ENCODE results near the gene FAM107B.

FAM107B gene

GRCh38 chr10:14625765-14626525 is 148.8 kb downstream of the FAM107B start:
- Mint-ChIP-seq H3K27me3 (no peaks in the 10 kb centered on the region), H3K27ac (no peak overlapping the region), H3K4me1 (peaks cover 4% of the 10 kb centered on the region), H3K36me3 (no peaks in the 10 kb centered on the region), H3K4me3 (no peak overlapping the region), H3K9me3 (no peaks in the 10 kb centered on the region)
- ATAC-seq, result no peak

- Mint-ChIP-seq H3K27me3 (no peaks in the 10 kb centered on the region), H3K4me3 (no peak overlapping the region), H3K36me3 (no peaks in the 10 kb centered on the region), H3K4me1 (peaks cover 4% of the 10 kb centered on the region), H3K27ac (no peak overlapping the region), H3K9me3 (no peaks in the 10 kb centered on the region)
- ATAC-seq, result no peak
These were observed 149.5 kb downstream of the FAM107B start for GRCh38 chr10:14625192-14625631.

GRCh38 chr10:14624600-14624999 is 150.1 kb downstream of the FAM107B start:
- Mint-ChIP-seq H3K9me3 (no peaks in the 10 kb centered on the region), H3K27ac (no peak overlapping the region), H3K4me3 (no peak overlapping the region), H3K4me1 (peaks cover 4% of the 10 kb centered on the region), H3K36me3 (no peaks in the 10 kb centered on the region), H3K27me3 (no peaks in the 10 kb centered on the region)
- ATAC-seq, result no peak

GRCh38 chr10:14623931-14624330 is 150.8 kb downstream of the FAM107B start:
- peak overlapping the region; percentile 28 for H3K27ac Mint-ChIP-seq
- no peaks in the 10 kb centered on the region for H3K9me3 Mint-ChIP-seq
- H3K36me3 Mint-ChIP-seq, result no peaks in the 10 kb centered on the region
- no peak overlapping the region for H3K4me3 Mint-ChIP-seq
- no peaks in the 10 kb centered on the region for H3K27me3 Mint-ChIP-seq
- peaks cover 4% of the 10 kb centered on the region for H3K4me1 Mint-ChIP-seq
- ATAC-seq, result no peak

- no peak overlapping the region for H3K4me3 Mint-ChIP-seq
- peaks cover 21% of the 10 kb centered on the region for H3K4me1 Mint-ChIP-seq
- ATAC-seq, result no peak
- no peak overlapping the region for H3K27ac Mint-ChIP-seq
- no peaks in the 10 kb centered on the region for H3K36me3 Mint-ChIP-seq
- no peaks in the 10 kb centered on the region for H3K27me3 Mint-ChIP-seq
- H3K9me3 Mint-ChIP-seq, result no peaks in the 10 kb centered on the region
These were observed 153.7 kb downstream of the FAM107B start for GRCh38 chr10:14621037-14621436.

- Mint-ChIP-seq H3K9me3 (no peaks in the 10 kb centered on the region), H3K4me3 (no peak overlapping the region), H3K4me1 (peaks cover 30% of the 10 kb centered on the region), H3K36me3 (no peaks in the 10 kb centered on the region), H3K27ac (no peak overlapping the region), H3K27me3 (no peaks in the 10 kb centered on the region)
- no peak for ATAC-seq
These were observed 156.0 kb downstream of the FAM107B start for GRCh38 chr10:14618674-14619073.

GRCh38 chr10:14617852-14618251 is 156.8 kb downstream of the FAM107B start:
- Mint-ChIP-seq H3K4me1 (peaks cover 36% of the 10 kb centered on the region), H3K4me3 (no peak overlapping the region), H3K27me3 (no peaks in the 10 kb centered on the region), H3K27ac (peak overlapping the region; percentile 54), H3K36me3 (no peaks in the 10 kb centered on the region), H3K9me3 (no peaks in the 10 kb centered on the region)
- ATAC-seq, result no peak

- H3K9me3 Mint-ChIP-seq, result no peaks in the 10 kb centered on the region
- no peaks in the 10 kb centered on the region for H3K27me3 Mint-ChIP-seq
- no peak for ATAC-seq
- H3K36me3 Mint-ChIP-seq, result no peaks in the 10 kb centered on the region
- H3K4me3 Mint-ChIP-seq, result no peak overlapping the region
- peaks cover 41% of the 10 kb centered on the region for H3K4me1 Mint-ChIP-seq
- peak overlapping the region; percentile 54 for H3K27ac Mint-ChIP-seq
These were observed 157.6 kb downstream of the FAM107B start for GRCh38 chr10:14616955-14617730.

GRCh38 chr10:14616465-14616864 is 158.2 kb downstream of the FAM107B start:
- Mint-ChIP-seq H3K4me1 (peaks cover 41% of the 10 kb centered on the region), H3K9me3 (no peaks in the 10 kb centered on the region), H3K36me3 (no peaks in the 10 kb centered on the region), H3K27ac (peak overlapping the region; percentile 54), H3K27me3 (no peaks in the 10 kb centered on the region), H3K4me3 (no peak overlapping the region)
- ATAC-seq, result no peak

GRCh38 chr10:14613588-14613920 is 161.1 kb downstream of the FAM107B start:
- H3K4me1 Mint-ChIP-seq, result peaks cover 54% of the 10 kb centered on the region
- H3K9me3 Mint-ChIP-seq, result no peaks in the 10 kb centered on the region
- no peak for ATAC-seq
- H3K4me3 Mint-ChIP-seq, result no peak overlapping the region
- no peaks in the 10 kb centered on the region for H3K36me3 Mint-ChIP-seq
- no peaks in the 10 kb centered on the region for H3K27me3 Mint-ChIP-seq
- no peak overlapping the region for H3K27ac Mint-ChIP-seq

GRCh38 chr10:14612873-14613587 is 161.7 kb downstream of the FAM107B start:
- no peak for ATAC-seq
- Mint-ChIP-seq H3K27me3 (no peaks in the 10 kb centered on the region), H3K4me1 (peaks cover 58% of the 10 kb centered on the region), H3K36me3 (no peaks in the 10 kb centered on the region), H3K4me3 (no peak overlapping the region), H3K27ac (no peak overlapping the region), H3K9me3 (no peaks in the 10 kb centered on the region)

- Mint-ChIP-seq H3K9me3 (no peaks in the 10 kb centered on the region), H3K4me1 (peaks cover 49% of the 10 kb centered on the region), H3K27ac (no peak overlapping the region), H3K4me3 (no peak overlapping the region), H3K36me3 (no peaks in the 10 kb centered on the region), H3K27me3 (no peaks in the 10 kb centered on the region)
- no peak for ATAC-seq
These were observed 162.6 kb downstream of the FAM107B start for GRCh38 chr10:14611968-14612693.

- Mint-ChIP-seq H3K27ac (peak overlapping the region; percentile 90), H3K9me3 (no peaks in the 10 kb centered on the region), H3K36me3 (no peaks in the 10 kb centered on the region), H3K27me3 (no peaks in the 10 kb centered on the region), H3K4me3 (no peak overlapping the region), H3K4me1 (peaks cover 55% of the 10 kb centered on the region)
- ATAC-seq, result no peak
These were observed 165.5 kb downstream of the FAM107B start for GRCh38 chr10:14609178-14609577.

- Mint-ChIP-seq H3K27me3 (no peaks in the 10 kb centered on the region), H3K4me1 (peaks cover 52% of the 10 kb centered on the region), H3K36me3 (no peaks in the 10 kb centered on the region), H3K4me3 (peak overlapping the region; percentile 29), H3K27ac (peak overlapping the region; percentile 90), H3K9me3 (no peaks in the 10 kb centered on the region)
- ATAC-seq, result peak; percentile 80
These were observed 166.2 kb downstream of the FAM107B start for GRCh38 chr10:14608381-14609001.

Measured in stimulated activated memory B cell treated with anti-CD40 and anti-IgM and Interleukin-4, amounts not matched to agents 10 μg/mL and 1 μg/mL and 100 μg/mL, for 72 hours (primary cell).